PC-9 (cell line): Measurements from ENCODE around the gene OSBPL3. TPM values are rescaled to one million over a fixed set of nuclear protein-coding genes. Genes with fewer than 3 reads are reported as not detected.

Experiments used
- BruUV-seq: library from RNA; stranded (reverse); fragments of 400-500 nt; replicated peaks from 2 replicates; lab custom pipeline; 2021; lab: Mats Ljungman, UMichigan
- CTCF ChIA-PET: fragments of 300-600 bp; sonication (Branson Sonifier 250); formaldehyde crosslinking; loops from one replicate; lab custom pipeline; 2022; ENCODE audit warnings: antibody characterized with exemption; lab: Charles Lee
- POLR2A ChIA-PET: fragments of 300-600 bp; sonication (Branson Sonifier 250); formaldehyde crosslinking; loops from one replicate; lab custom pipeline; 2022; ENCODE audit warnings: antibody characterized with exemption; ENCODE audit not compliant: unreplicated experiment; lab: Charles Lee
- DNase-seq, 2 experiments: peaks; one replicate each; pipeline versions ENCODE4 v3.0.0 to v3.0.0-alpha.2; 2015 to 2022; ENCODE audit warnings: mixed read lengths in 1 of 2
- H2AFZ ChIP-seq: fragments of 200-600 bp; sonication (generic); 2 replicates; pipeline ENCODE4 v1.8.1; 2017; ENCODE audit warnings: antibody characterized with exemption
- H3F3A ChIP-seq: fragments of 200-600 bp; sonication (generic); 2 replicates; pipeline ENCODE4 v1.8.1; 2017; ENCODE audit warnings: antibody characterized with exemption, mild to moderate bottlenecking, low read depth; ENCODE audit not compliant: insufficient read depth
- H3K27ac ChIP-seq: fragments of 200-600 bp; sonication (generic); 2 replicates; pipeline ENCODE4 v1.6.1; 2016; ENCODE audit warnings: mixed run types
- H3K27me3 ChIP-seq: fragments of 200-600 bp; sonication (generic); 2 replicates; pipeline ENCODE4 v1.6.1; 2016; ENCODE audit warnings: low read depth, mixed run types; ENCODE audit not compliant: insufficient read depth
- H3K36me3 ChIP-seq: fragments of 200-600 bp; sonication (generic); 2 replicates; pipeline ENCODE4 v1.6.1; 2016; ENCODE audit warnings: low read depth, mixed run types
- H3K4me1 ChIP-seq: fragments of 200-600 bp; sonication (generic); replicated peaks from 2 replicates; pipeline ENCODE4 v1.6.1; 2016; ENCODE audit warnings: mixed run types; ENCODE audit not compliant: insufficient read depth
- H3K4me2 ChIP-seq: fragments of 200-600 bp; sonication (generic); 2 replicates; pipeline ENCODE4 v1.6.1; 2017; ENCODE audit warnings: mixed run types
- H3K4me3 ChIP-seq: fragments of 200-600 bp; sonication (generic); 2 replicates; pipeline ENCODE4 v1.6.1; 2016; ENCODE audit warnings: mixed run types
- H3K79me2 ChIP-seq: fragments of 200-600 bp; sonication (generic); 2 replicates; pipeline ENCODE4 v1.6.1; 2017; ENCODE audit warnings: low read depth, mixed run types
- H3K9me2 ChIP-seq: fragments of 200-600 bp; sonication (generic); 2 replicates; pipeline ENCODE4 v1.8.1; 2017; ENCODE audit warnings: mild to moderate bottlenecking; ENCODE audit not compliant: insufficient read depth
- H3K9me3 ChIP-seq: fragments of 200-600 bp; sonication (generic); 2 replicates; pipeline ENCODE4 v1.8.1; 2016; ENCODE audit warnings: low read depth; ENCODE audit not compliant: insufficient read depth
- H4K20me1 ChIP-seq: fragments of 200-600 bp; sonication (generic); 2 replicates; pipeline ENCODE4 v1.8.1; 2017; ENCODE audit not compliant: insufficient read depth
- CTCF ChIP-seq: fragments of 200-600 bp; sonication (generic); conservative IDR thresholded peaks from 2 replicates; pipeline ENCODE4 v1.6.1; 2017; ENCODE audit warnings: mixed run types, antibody characterized with exemption, mild to moderate bottlenecking, moderate library complexity
- EZH2 ChIP-seq: fragments of 200-600 bp; sonication (generic); IDR thresholded peaks from 2 replicates; pipeline ENCODE4 v1.8.0; 2017; ENCODE audit warnings: antibody characterized with exemption, low read depth
- intact Hi-C: fragments of 100-400 bp; cut with micrococcal nuclease; formaldehyde crosslinking; loops from one replicate; pipeline ENCODE4 v1.10.0; 2022; ENCODE audit not compliant: unreplicated experiment
- total RNA-seq: library from RNA; stranded (reverse); gene quantifications from 2 replicates; pipeline ENCODE4 v1.2.3, GENCODE V29; 2021

OSBPL3 gene
- total RNA-seq, 1 experiment from 2014 or later, result 87.6 TPM

DNA sequence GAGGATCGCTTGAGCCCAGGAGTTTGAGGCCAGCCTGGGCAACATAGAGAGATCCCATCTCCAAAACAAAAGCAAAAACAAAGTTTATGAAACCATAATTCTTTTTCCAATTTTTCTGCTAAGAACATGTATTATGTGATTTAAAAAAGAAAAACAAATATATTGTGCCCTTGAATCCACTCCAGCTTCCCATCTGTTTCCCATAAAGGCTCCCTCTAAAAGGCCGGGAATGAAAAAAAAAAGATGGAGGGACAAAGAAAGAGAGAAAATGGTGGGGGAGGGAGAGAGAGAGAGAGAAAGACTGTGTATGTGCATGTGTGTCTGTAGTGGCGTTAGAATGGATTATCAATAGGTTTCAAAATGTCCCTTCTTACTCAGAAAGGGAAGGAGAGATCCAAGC lies 202.2 kb downstream of the OSBPL3 start:
- no TSS peak for BruUV-seq
- no peak for DNase-seq
- no peak overlapping the region for H3K4me3 ChIP-seq
- H3F3A ChIP-seq, result peaks cover 10% of the 10 kb centered on the region
- H3K9me3 ChIP-seq, result peaks cover 3% of the 10 kb centered on the region; the same call in 1 of the 2 replicates
- peaks cover 14% of the 10 kb centered on the region for H3K4me1 ChIP-seq
- no peaks in the 10 kb centered on the region for H3K27me3 ChIP-seq
- ChIA-PET CTCF (interaction anchor here (0.8 kb wide), 1 partner anchor 321 kb away, joined by 3 read pairs; no protein-coding TSS in a partner anchor), POLR2A (interaction anchor here (0.6 kb wide), 1 partner anchor 301 kb away, joined by 4 read pairs; no protein-coding TSS in a partner anchor)
- H3K79me2 ChIP-seq, result no peaks in the 10 kb centered on the region
- H3K4me2 ChIP-seq, result no peak overlapping the region
- no peaks in the 10 kb centered on the region for H3K36me3 ChIP-seq
- TF ChIP-seq CTCF, result no peak
- TF ChIP-seq EZH2, result no peak
- H4K20me1 ChIP-seq, result no peaks in the 10 kb centered on the region
- H3K27ac ChIP-seq, result no peak overlapping the region
- no peak overlapping the region for H2AFZ ChIP-seq
- intact Hi-C loops, result no loop called here
- H3K9me2 ChIP-seq, result no peaks in the 10 kb centered on the region

DNA sequence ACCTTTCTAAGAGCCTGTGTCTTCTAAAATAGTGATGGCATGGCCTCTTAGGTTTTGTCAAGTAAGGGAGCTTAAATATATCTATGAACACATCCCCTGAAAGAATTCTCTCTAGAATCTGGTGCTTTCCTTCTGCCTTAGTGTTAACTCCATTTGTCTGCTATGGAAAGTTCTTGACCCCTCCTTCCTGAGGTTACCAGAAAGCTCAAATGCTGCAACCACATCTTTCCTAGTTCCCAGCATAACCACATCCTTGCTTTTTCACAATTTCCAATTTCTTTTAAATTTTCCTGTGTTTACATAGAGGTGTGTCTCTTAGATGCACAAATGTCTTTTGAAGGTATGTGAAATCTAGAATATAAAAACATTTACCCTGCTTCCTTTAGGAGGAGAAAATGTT lies 206.3 kb downstream of the OSBPL3 start:
- BruUV-seq, result no TSS peak
- ChIA-PET CTCF (no interaction called here), POLR2A (no interaction called here)
- intact Hi-C loops, result no loop called here
- no peaks in the 10 kb centered on the region for H3K9me2 ChIP-seq
- no peak for TF ChIP-seq CTCF
- no peak for TF ChIP-seq EZH2
- no peaks in the 10 kb centered on the region for H3K27me3 ChIP-seq
- peaks cover 14% of the 10 kb centered on the region for H3K4me1 ChIP-seq
- H3K36me3 ChIP-seq, result no peaks in the 10 kb centered on the region
- peaks cover 10% of the 10 kb centered on the region for H3F3A ChIP-seq
- no peak overlapping the region for H3K27ac ChIP-seq
- H4K20me1 ChIP-seq, result no peaks in the 10 kb centered on the region
- H3K9me3 ChIP-seq, result no peaks in the 10 kb centered on the region
- no peak overlapping the region for H2AFZ ChIP-seq
- no peaks in the 10 kb centered on the region for H3K79me2 ChIP-seq
- no peak overlapping the region for H3K4me3 ChIP-seq
- no peak overlapping the region for H3K4me2 ChIP-seq
- no peak for DNase-seq

DNA sequence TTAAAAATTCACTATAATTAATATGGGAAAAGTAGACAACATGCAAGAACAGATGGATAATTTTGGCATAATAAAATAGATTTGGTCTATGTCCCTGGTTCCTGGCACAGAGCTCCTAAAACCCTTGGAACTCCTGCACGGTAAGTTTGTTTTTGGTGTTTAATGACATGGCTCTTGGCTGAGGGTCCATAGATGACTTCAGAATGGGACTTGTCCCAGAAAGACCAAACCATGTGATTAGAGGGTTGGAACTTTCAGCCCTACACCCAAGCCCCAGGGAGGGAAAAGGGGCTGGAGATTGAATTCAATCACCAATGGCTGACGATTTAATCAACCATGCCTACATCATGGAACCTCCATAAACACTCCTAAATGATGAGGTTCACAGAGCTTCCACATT lies 210.1 kb downstream of the OSBPL3 start:
- Histone ChIP-seq H3K4me2 (no peak overlapping the region), H3K27ac (no peak overlapping the region), H4K20me1 (no peaks in the 10 kb centered on the region), H3K79me2 (no peaks in the 10 kb centered on the region), H2AFZ (no peak overlapping the region), H3K9me2 (no peaks in the 10 kb centered on the region), H3K9me3 (no peaks in the 10 kb centered on the region), H3K4me3 (no peak overlapping the region), H3K27me3 (no peaks in the 10 kb centered on the region), H3K4me1 (peaks cover 6% of the 10 kb centered on the region), H3K36me3 (no peaks in the 10 kb centered on the region), H3F3A (peaks cover 4% of the 10 kb centered on the region; the same call in 1 of the 2 replicates)
- DNase-seq, result no peak
- BruUV-seq, result no TSS peak
- CTCF ChIA-PET, result no interaction called here
- POLR2A ChIA-PET, result no interaction called here
- intact Hi-C loops, result no loop called here
- TF ChIP-seq CTCF (no peak), EZH2 (no peak)
